Spleen (tissue), 7 donors: ENCODE data around the gene OR1A1.

ENCODE experiments used
- POLR2A ChIP-seq, 3 donors: fragments of 450-650 bp; IDR thresholded peaks; one replicate each; pipeline ENCODE4 v1.5.1; 2017; ENCODE audit warnings: antibody characterized with exemption in 3 of 3, mild to moderate bottlenecking in 1 of 3
- POLR2AphosphoS5 ChIP-seq, 3 donors: sonication (generic); formaldehyde crosslinking; IDR thresholded peaks; one replicate each; pipeline ENCODE4 v1.5.1; 2017; ENCODE audit warnings: antibody characterized with exemption in 3 of 3
- TF ChIP-seq, protein P1 (sequence below), 11 experiments: fragments of 200-600 bp in 7 of 11; fragments of 450-650 bp in 4 of 11; sonication (generic) in 4 of 11; IDR thresholded peaks in 8 of 11; conservative IDR thresholded peaks in 3 of 11; 1 replicate in 7 of 11; 2 replicates in 4 of 11; pipeline versions ENCODE4 v1.4.0 to v1.8.0; 2016 to 2021; ENCODE audit warnings: antibody characterized with exemption in 11 of 11, inconsistent platforms in 4 of 11, mild to moderate bottlenecking in 1 of 11
- donor health status: DM: no; HTN: no; CAD: no; lungs with moderate emphysema.
- donor health status: DM: no; HTN: no; CAD: no.
- donor health status: DM: no; HTN: no; CAD: no.

DNA sequence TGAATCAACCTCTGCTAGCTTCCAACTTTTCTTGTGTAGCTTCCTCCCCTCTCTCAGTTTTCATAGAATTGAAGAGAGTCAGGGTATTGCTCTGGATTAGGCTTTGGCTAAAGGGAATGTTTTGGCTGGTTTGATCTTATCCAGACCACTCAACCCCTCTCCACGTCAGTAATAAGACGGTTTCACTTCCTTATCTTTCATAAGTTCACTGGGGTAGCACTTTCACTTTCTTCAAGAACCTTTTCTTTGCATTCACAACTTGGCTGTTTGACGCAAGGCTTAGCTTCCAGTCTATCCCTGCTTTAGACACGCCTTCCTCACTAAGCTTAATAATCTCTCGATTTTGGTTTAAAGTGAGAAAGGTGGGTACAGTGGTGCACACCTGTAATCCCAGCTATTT, 39.9 kb upstream of the OR1A1 start:
- TF ChIP-seq POLR2A (IDR thresholded peaks at IDR 0.05) (no peak), POLR2AphosphoS5 (IDR thresholded peaks at IDR 0.05) (no peak)
- TF ChIP-seq, protein P1, sequence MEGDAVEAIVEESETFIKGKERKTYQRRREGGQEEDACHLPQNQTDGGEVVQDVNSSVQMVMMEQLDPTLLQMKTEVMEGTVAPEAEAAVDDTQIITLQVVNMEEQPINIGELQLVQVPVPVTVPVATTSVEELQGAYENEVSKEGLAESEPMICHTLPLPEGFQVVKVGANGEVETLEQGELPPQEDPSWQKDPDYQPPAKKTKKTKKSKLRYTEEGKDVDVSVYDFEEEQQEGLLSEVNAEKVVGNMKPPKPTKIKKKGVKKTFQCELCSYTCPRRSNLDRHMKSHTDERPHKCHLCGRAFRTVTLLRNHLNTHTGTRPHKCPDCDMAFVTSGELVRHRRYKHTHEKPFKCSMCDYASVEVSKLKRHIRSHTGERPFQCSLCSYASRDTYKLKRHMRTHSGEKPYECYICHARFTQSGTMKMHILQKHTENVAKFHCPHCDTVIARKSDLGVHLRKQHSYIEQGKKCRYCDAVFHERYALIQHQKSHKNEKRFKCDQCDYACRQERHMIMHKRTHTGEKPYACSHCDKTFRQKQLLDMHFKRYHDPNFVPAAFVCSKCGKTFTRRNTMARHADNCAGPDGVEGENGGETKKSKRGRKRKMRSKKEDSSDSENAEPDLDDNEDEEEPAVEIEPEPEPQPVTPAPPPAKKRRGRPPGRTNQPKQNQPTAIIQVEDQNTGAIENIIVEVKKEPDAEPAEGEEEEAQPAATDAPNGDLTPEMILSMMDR (IDR thresholded peaks at IDR 0.05 in 8 of 11, conservative IDR thresholded peaks at IDR 0.05 in 3 of 11) = no peak
